HG02840 (cell line): ENCODE results near the gene CHMP1B.

Experiments used
- ATAC-seq: cut with Tn5 transposase; IDR thresholded peaks from one replicate; pipeline ENCODE4 v1.9.1; 2021; ENCODE audit warnings: mild to moderate bottlenecking, moderate library complexity, moderate number of reproducible peaks; ENCODE audit not compliant: unreplicated experiment, low FRiP score

CHMP1B gene

GRCh38 chr18:11865071-11865470 is 13.9 kb downstream of the CHMP1B start:
- no peak for ATAC-seq

- ATAC-seq = no peak
Measured at GRCh38 chr18:11866329-11866728, 15.1 kb downstream of the CHMP1B start.

- ATAC-seq = no peak
Measured at GRCh38 chr18:11866764-11867163, 15.6 kb downstream of the CHMP1B start.

GRCh38 chr18:11868230-11868629 is 17.0 kb downstream of the CHMP1B start:
- ATAC-seq = no peak

- no peak for ATAC-seq
Measured at GRCh38 chr18:11871501-11871900, 20.3 kb downstream of the CHMP1B start.

GRCh38 chr18:11872479-11873136 is 21.4 kb downstream of the CHMP1B start:
- ATAC-seq = no peak

- no peak for ATAC-seq
Measured at GRCh38 chr18:11873670-11874340, 22.6 kb downstream of the CHMP1B start.

- no peak for ATAC-seq
Measured at GRCh38 chr18:11874676-11875075, 23.5 kb downstream of the CHMP1B start.

GRCh38 chr18:11877497-11878135 is 26.4 kb downstream of the CHMP1B start:
- no peak for ATAC-seq

- ATAC-seq = no peak
Measured at GRCh38 chr18:11880586-11881304, 29.5 kb downstream of the CHMP1B start.

GRCh38 chr18:11882636-11883035 is 31.4 kb downstream of the CHMP1B start:
- no peak for ATAC-seq

- ATAC-seq = no peak
Measured at GRCh38 chr18:11883153-11883552, 31.9 kb downstream of the CHMP1B start.

GRCh38 chr18:11884396-11885030 is 33.3 kb downstream of the CHMP1B start:
- no peak for ATAC-seq

- ATAC-seq = no peak
Measured at GRCh38 chr18:11885278-11885947, 34.2 kb downstream of the CHMP1B start.

GRCh38 chr18:11886577-11887110 is 35.4 kb downstream of the CHMP1B start:
- ATAC-seq = no peak

- ATAC-seq = no peak
Measured at GRCh38 chr18:11887328-11888128, 36.3 kb downstream of the CHMP1B start.

GRCh38 chr18:11888726-11889125 is 37.5 kb downstream of the CHMP1B start:
- ATAC-seq = no peak

GRCh38 chr18:11889284-11889683 is 38.1 kb downstream of the CHMP1B start:
- ATAC-seq = no peak

- no peak for ATAC-seq
Measured at GRCh38 chr18:11891737-11892136, 40.5 kb downstream of the CHMP1B start.
